ENCODE results near the gene IL36RN. TPM values are rescaled to one million over a fixed set of nuclear protein-coding genes. Genes with fewer than 3 reads are reported as not detected.

Gene IL36RN
- polyA plus RNA-seq, 3 donors: not detected

DNA sequence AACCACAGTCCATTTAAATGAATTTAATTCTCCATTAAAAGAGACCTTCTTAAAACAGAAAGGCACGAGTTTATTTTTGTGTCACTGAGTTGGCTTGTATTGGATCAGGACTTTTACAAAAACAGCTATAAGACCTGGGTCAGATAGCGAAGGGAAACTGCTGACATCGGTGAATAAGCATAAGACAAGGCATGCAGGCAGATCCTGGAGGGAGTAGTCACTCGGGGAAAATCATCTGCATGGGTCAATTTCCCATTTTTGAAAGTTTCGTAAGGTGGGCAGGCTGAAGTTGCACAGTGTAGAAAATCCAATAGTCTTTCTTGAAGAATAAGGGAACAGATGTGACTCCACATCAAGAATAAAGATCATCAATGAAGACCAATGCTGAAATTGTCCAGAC is 19.3 kb upstream of the IL36RN start:
- no peak for DNase-seq (ENCODE audit: extremely low read depth in 1 of 11, low read depth in 9 of 11, low spot score in 4 of 11)

DNA sequence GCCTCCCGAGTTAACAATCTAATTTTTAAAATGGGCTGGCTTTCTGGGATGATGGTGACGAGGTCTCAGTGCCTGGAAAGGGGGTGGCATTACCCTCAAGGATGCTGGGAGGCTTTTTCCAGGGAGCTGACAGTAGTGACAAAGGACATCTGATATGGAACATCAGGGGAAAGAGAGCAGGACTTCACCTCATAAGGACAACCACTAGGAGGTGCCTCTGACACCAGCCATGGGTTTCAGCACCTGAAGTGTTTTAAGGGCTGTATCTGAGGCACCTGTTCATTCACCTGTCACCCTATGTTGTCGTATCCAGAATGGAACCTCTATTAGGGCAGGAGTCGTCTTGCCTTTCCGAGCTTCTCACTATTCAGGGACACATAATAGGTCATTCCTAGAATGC is 17.1 kb upstream of the IL36RN start:
- no peak for DNase-seq (ENCODE audit: extremely low read depth in 1 of 11, low read depth in 9 of 11, low spot score in 4 of 11)

DNA sequence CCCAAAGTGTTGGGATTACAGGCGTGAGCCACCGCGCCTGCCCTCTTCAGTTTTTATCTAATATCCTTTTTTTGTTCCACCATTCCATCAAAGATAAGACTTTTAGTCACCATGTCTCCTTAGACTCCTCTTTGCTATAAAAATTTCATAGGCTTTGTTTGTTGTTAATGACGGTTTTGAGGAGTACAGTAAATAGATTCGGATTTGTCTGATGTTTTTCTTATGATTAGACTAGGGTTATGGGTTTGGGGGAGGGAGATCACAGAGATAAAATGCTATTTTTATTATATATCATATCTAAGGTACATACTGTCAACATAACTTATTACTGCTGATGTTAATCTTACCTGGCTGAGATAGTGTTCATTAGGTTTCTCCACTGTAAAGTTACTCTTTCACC is 12.5 kb upstream of the IL36RN start:
- no peak for DNase-seq (ENCODE audit: extremely low read depth in 1 of 11, low read depth in 9 of 11, low spot score in 4 of 11)

DNA sequence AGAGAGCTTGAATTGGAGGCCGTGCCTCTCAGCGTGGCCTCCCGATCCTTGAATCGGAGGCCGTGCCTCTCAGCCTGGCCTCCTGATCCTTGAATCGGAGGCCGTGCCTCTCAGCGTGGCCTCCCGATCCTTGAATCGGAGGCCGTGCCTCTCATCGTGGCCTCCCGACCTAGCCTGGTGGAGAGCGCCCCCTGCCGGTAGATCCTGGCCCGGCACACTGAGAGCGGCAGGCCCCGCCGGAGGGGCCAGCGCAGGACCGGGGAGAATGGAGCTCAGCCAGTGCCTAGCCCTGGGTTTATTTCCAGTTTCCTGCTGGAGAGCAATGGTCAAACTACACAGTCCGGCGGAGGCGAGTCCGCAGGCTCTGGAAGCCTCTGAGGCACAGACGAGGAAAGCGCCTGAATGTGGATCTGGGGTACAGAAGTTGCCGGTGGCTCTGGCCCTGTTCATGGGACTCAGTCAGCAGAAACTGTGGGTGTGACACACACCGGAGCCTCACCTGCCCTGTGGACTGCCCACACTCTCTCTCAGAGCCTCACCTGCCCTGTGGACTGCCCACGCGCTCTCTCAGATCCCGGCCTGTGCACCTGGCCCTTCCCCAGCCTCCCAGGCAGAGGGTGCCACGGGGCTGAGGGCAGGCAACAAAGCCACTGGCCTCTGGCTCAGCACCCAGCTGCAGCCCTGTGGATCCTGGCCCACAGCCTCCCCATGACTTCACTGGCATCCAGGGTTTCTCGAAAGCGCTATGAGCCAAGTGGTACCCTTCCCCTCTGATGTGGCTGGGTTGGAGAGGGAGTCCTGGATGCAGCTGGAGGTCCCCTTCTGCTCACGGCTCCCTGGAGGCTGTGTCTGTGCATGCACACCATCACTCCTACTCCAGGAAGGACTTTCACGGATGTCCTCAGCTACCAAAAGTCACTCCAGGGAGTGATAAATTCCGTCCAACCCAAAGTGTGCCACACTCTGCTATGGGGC is 7.8 kb upstream of the IL36RN start:
- DNase-seq (ENCODE audit: extremely low read depth in 1 of 11, low read depth in 9 of 11, low spot score in 4 of 11): no peak

DNA sequence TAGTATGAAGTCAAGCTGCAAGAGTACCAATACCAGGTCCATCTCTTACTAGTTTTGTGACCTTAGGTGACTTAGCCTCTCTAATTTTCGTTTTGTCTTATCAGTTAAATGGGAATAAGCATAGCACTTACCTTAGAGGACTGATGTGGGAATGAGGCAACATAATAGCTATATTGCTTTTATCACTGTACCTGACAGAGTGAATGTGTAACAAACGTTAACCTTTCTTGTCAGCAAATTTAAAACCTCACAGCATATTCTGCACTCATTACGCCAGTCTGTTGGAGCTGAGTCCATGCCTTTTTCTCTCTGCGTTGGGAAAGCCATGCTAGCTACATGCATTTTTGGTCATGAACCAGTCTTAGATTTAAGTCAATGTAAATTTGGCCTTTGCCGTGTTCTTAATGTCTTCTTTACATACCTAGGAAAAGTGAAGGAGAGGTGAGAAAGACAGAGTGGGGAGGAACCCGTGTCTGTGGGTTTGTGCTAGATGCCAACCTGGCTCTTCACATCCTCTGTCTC is 6.5 kb upstream of the IL36RN start, which contains the start of gene IL36B:
Gene IL36B, minus strand, starts transcription at position 472 of the 522 bp plus-strand sequence.
- DNase-seq (ENCODE audit: extremely low read depth in 1 of 11, low read depth in 9 of 11, low spot score in 4 of 11): no peak

DNA sequence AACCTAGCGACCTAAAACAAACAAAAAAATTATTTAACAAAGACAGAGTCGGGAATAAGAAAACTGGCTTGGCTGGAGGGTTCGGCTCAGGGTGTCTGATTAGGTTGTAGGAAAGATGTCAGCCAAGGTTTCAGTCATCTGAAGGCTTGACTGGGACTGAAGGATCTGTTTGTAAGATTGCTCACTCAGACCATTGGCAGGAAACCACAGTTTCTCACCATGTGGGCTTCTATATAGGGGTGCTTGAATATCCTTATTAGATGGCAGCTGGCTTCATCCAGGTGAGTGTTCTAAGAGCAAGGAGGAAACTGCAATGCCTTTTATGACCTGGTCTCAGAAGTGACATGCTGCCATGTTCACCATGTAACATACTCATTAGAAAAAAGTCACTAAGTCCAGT is 5.3 kb upstream of the IL36RN start:
- no peak for DNase-seq (ENCODE audit: extremely low read depth in 1 of 11, low read depth in 9 of 11, low spot score in 4 of 11)

DNA sequence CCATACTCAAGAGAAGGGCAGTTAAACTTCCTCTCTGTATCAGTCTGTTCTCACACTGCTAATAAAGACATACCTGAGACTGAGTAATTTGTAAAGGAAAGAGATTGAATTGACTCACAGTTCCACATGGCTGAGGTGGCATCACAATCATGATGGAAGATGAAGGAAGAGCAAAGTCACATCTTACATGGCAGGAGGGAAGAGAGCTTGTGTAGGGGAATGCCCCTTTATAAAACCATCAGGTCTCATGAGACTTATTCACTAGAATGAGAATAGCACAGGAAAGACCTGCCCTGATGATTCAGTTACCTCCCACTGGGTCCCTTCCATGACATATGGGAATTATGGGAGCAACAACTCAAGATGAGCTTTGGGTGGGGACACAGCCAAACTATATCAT is 4.9 kb upstream of the IL36RN start:
- no peak for DNase-seq (ENCODE audit: extremely low read depth in 1 of 11, low read depth in 9 of 11, low spot score in 4 of 11)

DNA sequence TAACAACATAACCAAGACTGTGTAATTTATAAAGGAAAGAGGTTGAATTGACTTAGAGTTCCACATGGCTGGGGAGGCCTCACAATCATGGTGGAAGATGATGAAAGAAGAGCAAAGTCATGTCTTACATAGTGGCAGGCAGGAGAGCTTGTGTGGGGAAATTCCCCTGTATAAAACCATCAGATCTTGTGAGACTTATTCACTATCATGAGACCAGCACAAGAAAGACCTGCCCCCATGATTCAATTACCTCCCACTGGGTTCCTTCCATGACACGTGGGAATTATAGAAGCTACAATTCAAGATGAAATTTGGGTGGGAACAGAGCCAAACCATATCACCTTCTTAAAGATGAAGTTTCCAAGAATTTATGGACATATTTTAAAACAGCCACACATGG is 2.5 kb upstream of the IL36RN start:
- DNase-seq (ENCODE audit: extremely low read depth in 1 of 11, low read depth in 9 of 11, low spot score in 4 of 11): no peak

DNA sequence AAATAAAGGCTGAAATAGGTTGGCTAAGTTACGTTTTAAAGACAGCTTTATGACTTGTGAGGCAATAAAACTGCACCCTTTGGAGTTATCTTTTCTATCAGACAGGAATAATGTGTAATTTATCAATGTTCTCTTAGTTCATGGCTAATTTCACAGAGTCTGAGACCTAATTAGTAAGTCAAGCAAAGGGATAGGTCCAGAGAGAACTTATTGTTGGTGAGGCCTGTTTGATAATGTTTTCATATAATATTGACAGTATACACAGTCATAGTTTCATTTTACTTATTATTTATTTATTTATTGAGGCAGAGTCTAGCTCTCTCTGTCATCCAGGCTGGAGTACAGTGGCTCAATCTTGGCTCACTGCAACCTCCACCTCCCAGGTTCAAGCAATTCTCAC is 1.9 kb upstream of the IL36RN start:
- no peak for DNase-seq (ENCODE audit: extremely low read depth in 1 of 11, low read depth in 9 of 11, low spot score in 4 of 11)

DNA sequence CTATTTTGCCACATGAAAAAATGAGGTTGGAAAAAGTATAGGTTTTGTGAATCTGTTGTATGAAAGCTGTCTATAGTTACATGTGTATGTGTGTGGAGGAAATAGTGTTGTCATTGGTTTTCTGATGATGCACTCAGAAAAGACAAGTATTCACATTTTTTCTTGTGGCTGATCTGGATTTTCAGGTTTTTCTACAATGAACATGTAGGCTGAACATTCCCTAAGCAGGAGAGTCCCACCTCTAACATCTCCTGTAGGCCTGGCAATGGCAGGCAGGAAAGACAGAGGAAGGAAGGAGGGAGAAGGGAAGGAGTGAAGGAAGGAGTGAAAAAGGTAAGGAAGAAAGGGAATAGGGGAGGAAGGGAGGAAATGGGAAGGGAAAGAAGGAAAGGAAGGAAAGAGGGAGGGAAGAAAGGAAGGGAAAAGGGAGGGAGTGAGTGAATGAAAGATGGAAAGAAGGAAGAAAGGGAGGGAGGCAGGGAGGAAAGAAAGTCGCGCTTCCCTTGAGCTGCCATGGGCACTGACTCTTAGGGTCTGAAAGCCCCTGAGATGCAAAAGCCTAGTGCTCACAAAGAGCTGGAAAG is 495 bp upstream of the IL36RN start:
- DNase-seq (ENCODE audit: extremely low read depth in 1 of 11, low read depth in 9 of 11, low spot score in 4 of 11): no peak

DNA sequence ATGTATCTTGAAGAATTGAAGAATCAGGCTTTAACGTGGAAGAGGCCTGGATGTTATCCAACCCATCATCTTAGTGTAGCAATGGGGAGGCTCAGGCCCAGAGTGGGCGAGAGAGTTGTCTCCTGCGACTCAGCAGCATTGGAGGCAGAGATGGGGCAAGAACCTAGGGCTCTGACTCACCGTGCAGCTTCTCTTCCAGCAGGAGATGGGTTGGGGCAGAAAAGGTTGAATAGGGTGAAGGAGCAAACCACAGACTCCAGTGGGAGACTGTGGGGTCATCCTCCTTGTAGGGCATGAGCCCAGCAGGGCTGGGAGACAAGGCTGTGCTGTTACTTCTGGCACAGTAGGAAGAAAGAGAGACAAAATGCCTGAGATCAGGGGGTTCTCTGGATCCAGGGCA is 1.4 kb downstream of the IL36RN start:
- DNase-seq (ENCODE audit: extremely low read depth in 1 of 11, low read depth in 9 of 11, low spot score in 4 of 11): no peak

DNA sequence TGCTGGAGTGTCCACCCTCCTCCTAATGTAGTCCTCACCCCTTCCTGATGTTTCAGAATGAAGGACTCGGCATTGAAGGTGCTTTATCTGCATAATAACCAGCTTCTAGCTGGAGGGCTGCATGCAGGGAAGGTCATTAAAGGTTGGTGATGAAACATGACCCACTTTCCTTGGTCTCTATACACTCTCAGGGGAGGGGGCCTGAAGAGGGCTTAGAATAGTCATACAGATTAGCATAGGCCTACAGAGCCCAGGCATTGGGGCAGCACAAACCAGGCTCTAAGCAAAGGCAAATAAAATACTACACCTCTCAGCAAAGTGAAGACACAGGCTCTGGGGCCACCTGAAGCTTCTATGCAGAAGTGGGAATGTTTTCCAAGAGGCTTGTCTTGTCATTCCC is 1.8 kb downstream of the IL36RN start:
- no peak for DNase-seq (ENCODE audit: extremely low read depth in 1 of 11, low read depth in 9 of 11, low spot score in 4 of 11)

DNA sequence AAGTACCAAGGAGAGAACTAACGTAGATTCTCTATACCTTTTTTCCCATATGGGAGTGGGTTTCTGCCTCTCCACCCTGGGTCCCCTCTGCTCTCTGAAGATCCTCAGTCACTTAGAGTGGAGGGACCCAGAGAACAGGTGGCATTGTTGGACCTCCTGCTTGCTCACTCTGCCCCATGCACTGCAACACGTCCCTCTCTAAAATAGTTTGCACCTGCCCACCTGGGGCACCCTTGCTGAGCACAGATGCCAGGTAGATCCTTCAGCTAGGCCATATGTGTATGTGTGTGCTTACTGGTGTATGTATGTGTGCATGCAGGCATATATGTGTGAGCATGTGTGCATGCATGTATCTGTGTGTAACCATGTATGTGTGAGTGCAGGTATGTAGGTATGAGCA is 2.2 kb downstream of the IL36RN start:
- DNase-seq (ENCODE audit: extremely low read depth in 1 of 11, low read depth in 9 of 11, low spot score in 4 of 11): no peak

DNA sequence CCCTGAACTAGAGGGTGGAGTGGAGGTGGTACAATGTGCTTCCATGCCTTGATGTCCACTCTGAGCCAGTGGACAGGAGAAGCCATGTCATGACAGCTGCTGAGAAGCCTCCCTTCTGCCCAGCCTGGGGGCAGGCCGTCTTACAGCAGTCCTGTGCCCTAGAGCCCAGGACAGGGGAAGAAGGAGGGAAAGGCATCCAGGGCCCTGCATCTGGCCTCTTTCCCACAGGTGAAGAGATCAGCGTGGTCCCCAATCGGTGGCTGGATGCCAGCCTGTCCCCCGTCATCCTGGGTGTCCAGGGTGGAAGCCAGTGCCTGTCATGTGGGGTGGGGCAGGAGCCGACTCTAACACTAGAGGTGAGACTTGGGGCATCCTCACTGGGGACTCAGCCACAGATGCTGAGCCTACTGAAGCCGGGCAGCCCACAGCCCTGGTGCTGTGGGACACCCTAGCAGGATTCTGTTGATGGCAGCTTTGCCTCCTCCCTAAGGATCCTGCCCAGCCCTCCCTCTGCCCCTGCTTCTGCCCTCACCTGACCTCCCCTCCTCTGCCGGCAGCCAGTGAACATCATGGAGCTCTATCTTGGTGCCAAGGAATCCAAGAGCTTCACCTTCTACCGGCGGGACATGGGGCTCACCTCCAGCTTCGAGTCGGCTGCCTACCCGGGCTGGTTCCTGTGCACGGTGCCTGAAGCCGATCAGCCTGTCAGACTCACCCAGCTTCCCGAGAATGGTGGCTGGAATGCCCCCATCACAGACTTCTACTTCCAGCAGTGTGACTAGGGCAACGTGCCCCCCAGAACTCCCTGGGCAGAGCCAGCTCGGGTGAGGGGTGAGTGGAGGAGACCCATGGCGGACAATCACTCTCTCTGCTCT is 3.1 kb downstream of the IL36RN start:
- DNase-seq (ENCODE audit: extremely low read depth in 1 of 11, low read depth in 9 of 11, low spot score in 4 of 11): no peak

DNA sequence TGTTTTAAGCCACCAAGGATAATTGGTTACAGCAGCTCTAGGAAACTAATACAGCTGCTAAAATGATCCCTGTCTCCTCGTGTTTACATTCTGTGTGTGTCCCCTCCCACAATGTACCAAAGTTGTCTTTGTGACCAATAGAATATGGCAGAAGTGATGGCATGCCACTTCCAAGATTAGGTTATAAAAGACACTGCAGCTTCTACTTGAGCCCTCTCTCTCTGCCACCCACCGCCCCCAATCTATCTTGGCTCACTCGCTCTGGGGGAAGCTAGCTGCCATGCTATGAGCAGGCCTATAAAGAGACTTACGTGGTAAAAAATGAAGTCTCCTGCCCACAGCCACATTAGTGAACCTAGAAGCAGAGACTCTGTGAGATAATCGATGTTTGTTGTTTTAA is 5.3 kb downstream of the IL36RN start:
- DNase-seq (ENCODE audit: extremely low read depth in 1 of 11, low read depth in 9 of 11, low spot score in 4 of 11): no peak

DNA sequence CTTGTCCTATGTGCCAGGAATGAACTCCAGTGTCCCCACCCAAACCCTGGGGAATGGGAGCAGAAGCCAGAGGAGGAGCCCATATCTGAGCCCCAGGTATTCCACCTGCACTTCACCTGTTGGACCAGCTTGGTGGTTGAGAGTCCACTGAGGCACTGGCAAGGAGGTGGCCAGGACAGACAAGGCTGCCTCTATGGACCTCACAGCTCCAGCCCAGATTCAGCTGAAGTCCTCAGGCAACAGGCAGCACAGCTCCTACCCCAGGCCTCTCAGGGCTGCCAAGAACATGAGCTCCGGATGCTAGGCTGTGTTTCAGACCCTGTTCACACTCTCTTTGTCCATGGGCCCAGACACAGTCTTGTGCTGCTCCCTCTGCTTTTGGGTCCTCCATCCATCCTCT is 5.9 kb downstream of the IL36RN start:
- DNase-seq (ENCODE audit: extremely low read depth in 1 of 11, low read depth in 9 of 11, low spot score in 4 of 11): no peak

DNA sequence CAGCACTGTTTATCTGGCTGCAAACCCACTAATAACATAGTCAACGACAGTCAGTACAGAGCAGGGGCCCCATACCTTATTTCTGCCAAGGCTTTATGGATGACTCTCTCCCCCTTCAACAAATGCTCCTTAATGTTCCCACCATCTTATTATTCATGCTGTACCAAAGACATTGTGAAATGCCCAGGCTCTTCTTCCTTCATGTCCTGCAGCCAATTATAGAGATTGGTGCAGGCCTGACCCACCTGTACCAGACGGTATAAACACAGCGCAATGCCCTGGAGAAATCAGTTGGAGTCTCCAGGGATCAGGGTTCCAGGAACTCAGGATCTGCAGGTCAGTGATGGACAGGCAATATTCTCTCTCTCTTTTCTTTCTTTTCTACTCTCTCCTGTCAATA is 8.7 kb downstream of the IL36RN start, which contains the start of gene IL1F10:
Gene IL1F10, plus strand, starts transcription at position 290 of the 400 bp plus-strand sequence. CDS start 4,769 bp downstream, outside the sequence.
- no peak for DNase-seq (ENCODE audit: extremely low read depth in 1 of 11, low read depth in 9 of 11, low spot score in 4 of 11)

DNA sequence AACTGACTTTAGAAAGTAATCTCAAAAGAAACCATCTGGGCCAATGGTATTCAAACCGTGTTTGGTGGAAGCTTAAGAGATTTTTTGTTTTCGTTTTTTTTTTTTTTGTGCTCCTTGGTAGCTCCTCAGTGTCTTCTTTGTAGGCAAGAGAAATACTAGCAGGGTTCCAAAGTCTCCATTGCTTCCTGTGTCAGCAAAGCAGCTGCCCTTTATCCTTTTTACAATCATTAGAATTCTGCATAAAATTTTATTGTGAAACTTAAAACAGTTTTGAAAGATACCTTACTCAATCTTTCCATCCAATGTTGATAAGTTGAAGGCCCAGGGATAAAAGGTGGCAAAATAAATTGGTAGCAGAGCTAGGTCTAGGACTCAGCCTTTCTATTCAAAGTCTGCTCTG is 9.3 kb downstream of the IL36RN start:
- no peak for DNase-seq (ENCODE audit: extremely low read depth in 1 of 11, low read depth in 9 of 11, low spot score in 4 of 11)

DNA sequence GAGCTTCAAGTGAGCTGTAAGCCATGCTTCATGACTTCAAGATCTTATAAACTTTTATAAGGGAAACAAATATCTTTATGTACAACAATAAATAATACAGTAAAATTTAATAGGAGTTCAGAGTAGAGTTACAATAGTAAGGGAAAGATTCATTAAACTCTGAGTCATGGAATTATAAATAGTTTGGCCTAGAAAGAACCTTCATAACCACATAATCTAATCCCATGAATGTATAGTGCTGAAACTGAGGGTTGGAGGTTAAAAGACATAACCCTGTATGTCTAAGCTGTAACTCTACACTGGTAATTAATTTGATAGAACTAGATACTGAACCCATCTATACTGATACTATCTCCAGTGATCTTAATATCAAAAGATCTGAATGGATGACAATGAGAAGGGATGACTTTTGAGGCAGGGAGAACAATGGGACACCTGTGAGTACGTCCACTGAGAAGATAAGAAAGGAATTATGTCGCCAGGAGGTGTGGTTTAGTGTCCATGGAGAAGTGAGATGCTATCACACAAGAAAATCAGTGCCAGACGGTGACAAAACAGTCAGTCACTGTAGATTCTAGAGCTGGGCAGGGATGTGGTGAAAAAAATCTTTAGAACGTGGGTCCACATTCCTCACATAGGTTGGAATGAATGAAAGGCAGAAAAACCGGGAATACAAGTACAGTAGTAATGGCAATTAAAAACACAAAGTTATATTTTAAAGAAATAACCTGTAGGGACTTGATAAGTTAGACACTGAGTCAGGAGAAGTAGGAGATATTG is 9.9 kb downstream of the IL36RN start:
- no peak for DNase-seq (ENCODE audit: extremely low read depth in 1 of 11, low read depth in 9 of 11, low spot score in 4 of 11)

Data from renal cortex interstitium (tissue), 11 donors.